MM.1S (cell line): ENCODE results near the gene PHF21B.

ENCODE experiments used
- CTCF ChIP-seq: fragments of 300-600 bp; sonication (generic); IDR thresholded peaks from 2 replicates; pipeline ENCODE4 v1.5.1; 2016; ENCODE audit warnings: antibody characterized with exemption, low read length, mixed read lengths
- EZH2 ChIP-seq: fragments of 300-600 bp; sonication (generic); optimal IDR thresholded peaks from 2 replicates; pipeline ENCODE3; 2017; ENCODE audit warnings: low read depth, mild to moderate bottlenecking, antibody characterized with exemption, low read length, mixed read lengths
- EZH2phosphoT487 ChIP-seq: fragments of 300-600 bp; sonication (generic); IDR thresholded peaks from 2 replicates; pipeline ENCODE4 v1.6.1; 2018; ENCODE audit warnings: antibody characterized with exemption, low read length

GRCh38 chr22:44917372-44918165 is 92.2 kb downstream of the PHF21B start:
- no peak for TF ChIP-seq CTCF
- TF ChIP-seq EZH2: no peak
- no peak for TF ChIP-seq EZH2phosphoT487
